Tongue (tissue), 2 donors: ENCODE results near the gene DCBLD2. TPM values are rescaled to one million over a fixed set of nuclear protein-coding genes. Genes with fewer than 3 reads are reported as not detected.

Experiments
- DNase-seq: peaks from one replicate; pipeline ENCODE4 v3.0.0-alpha.2; 2015
- total RNA-seq: library from RNA; depleted of rRNA; stranded (reverse); fragments of >200 nt; gene quantifications from one replicate; pipeline ENCODE4 v1.2.3, GENCODE V29; 2014

Gene DCBLD2
- total RNA-seq, result 42.6 TPM

- peak; percentile 99 for DNase-seq
These were observed at the start of gene DCBLD2 for GRCh38 chr3:98901392-98902350. TSS of gene DCBLD2 (minus strand) at chr3:98901695. CDS start at chr3:98901326, 369 bp downstream.

DNA sequence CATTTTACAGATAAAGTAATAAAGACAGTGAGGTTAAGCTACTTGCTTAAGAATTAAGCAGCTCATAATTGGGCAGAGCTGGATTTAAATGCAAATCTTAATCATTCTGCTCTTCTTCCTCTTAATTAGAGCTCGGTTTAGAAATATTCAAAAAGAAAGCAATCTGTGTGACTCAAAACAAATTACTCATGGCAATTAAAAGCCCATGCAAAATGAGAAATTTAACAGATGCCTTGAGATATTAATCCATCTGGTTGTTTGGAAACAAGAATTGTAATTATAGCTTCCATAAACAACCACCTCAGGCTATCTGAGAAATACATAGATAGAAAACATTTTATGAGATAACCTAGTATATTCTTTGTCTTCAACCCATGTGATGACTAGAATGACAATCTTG lies 44.2 kb upstream of the DCBLD2 start:
- DNase-seq, result no peak

- no peak for DNase-seq
These were observed 43.6 kb upstream of the DCBLD2 start for GRCh38 chr3:98945101-98945524.

GRCh38 chr3:98930413-98930812 lies 28.9 kb upstream of the DCBLD2 start:
- DNase-seq, result no peak

DNA sequence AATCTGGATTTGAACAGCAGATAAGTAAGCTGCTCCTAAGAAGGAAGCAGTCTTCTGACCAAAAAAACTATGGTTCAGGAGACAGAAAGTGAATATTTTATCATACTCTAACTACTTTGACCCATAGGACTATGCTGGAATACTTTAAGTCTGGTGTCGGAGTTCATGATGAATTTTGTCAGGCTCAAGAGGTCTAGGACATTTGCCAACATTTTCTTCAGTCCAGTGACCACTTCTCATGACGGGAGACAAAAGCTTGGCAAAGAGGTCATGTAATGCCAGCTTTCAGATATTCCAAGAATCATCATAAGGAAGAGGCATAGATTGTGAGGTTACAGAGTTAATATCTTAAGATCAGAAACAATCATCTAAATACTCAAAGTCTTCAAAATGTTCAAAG lies 20.5 kb upstream of the DCBLD2 start:
- no peak for DNase-seq

DNA sequence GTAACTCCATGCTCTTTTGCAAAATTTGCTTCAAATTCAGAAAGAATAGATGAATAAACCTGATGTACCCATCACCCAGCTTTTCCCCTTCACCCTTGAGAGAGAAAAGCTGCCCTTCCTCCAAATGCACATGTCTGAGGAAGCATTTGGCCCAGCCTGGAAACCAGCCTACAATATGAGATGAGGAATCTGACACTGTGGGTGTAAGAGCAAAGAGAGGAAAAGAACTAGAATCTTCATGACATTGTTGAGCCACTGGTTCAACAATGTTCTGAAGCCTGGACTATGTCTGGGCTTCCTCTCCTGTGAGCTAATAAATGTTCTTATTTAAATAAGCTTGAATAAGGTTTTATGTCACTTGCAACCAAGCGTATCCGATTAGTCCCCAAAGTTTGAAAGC lies 18.7 kb upstream of the DCBLD2 start:
- DNase-seq, result no peak

DNA sequence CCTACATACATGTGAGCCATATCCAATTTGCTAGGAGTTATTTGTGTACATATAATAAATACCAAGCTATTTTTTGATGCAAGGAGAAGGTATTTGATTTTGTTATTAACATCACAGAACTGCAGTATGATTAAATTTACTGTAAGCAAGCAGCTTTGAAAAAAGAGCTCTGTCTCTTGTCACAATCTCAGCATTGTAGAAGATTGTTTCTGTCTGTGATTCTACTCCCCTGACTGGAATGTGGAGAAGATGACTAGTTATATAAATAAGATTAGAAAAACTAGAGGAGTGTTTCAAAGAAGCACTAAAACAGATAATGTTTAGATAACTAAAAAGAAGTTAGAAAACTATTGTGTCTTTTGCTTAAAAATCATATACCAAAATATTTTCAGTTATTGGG lies 17.1 kb upstream of the DCBLD2 start:
- no peak for DNase-seq

GRCh38 chr3:98917608-98918007 lies 16.1 kb upstream of the DCBLD2 start:
- no peak for DNase-seq

DNA sequence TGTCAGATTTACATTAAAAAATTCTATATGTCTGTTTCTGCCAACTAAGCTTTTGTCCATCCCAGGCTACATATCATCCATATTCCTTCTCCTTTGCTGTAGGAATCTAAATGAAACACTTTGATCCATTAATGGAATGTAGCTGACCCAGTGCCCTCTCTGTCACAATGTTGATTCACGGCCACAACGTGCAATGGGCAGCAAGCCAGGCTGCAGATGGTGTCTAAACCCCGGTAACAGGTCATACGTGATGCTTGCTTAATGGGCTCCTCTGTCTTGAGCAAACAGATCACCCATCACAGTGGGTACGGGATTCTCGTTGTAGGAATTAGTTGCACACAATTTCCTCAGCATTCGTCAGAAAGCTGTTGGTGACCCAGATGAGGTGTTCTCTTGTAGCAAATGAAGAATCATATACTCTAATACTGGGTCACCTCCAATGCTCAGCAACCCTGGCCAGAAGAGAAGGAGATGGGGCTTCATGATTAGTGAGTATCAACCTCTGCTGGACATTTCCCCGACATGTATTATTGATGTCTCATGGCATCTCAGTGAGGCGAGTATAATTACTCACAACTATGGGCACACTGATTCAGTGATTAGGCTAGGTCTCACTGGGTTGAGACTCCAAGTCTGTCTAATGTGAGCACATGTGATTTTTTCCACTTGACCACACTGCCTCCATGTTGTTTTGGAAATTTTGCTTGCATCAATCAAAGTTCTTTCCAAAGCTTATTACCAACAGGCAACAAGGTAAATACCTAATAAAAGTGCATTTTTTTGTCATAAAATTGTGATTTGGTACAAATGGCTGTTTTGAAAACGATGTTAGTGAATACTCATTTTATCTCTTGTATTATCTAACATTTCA lies 12.9 kb upstream of the DCBLD2 start:
- no peak for DNase-seq

GRCh38 chr3:98912448-98912847 lies 11.0 kb upstream of the DCBLD2 start:
- DNase-seq, result no peak

DNA sequence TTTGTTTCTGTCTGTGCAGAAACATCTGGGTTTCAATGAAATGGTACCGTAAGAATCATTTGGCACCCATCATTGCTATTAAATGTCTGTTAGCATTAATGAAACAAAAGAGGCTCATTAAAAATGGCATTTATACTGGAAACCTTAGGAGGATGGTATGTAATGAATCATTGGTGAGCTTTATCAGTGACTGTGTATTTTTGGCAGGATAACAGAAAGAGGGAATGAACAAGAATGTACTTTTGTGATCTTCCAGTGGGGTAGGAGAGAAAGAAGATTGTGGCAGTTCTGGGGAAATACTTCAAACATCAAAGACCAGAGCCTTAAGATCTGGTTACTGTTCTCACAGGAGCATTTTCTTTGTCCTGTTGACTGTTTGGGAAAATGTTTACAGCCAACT lies 4.7 kb upstream of the DCBLD2 start:
- DNase-seq, result no peak

- no peak for DNase-seq
These were observed 2.4 kb upstream of the DCBLD2 start for GRCh38 chr3:98903705-98904481.

- no peak for DNase-seq
These were observed 1.6 kb upstream of the DCBLD2 start for GRCh38 chr3:98903099-98903498.

GRCh38 chr3:98902351-98902740 lies 851 bp upstream of the DCBLD2 start:
- no peak for DNase-seq

- DNase-seq, result peak; percentile 67
These were observed 440 bp downstream of the DCBLD2 start for GRCh38 chr3:98901119-98901391.

GRCh38 chr3:98900265-98901118 lies 1.0 kb downstream of the DCBLD2 start:
- no peak for DNase-seq

GRCh38 chr3:98897701-98898100 lies 3.8 kb downstream of the DCBLD2 start:
- DNase-seq, result no peak

- DNase-seq, result no peak
These were observed 6.5 kb downstream of the DCBLD2 start for GRCh38 chr3:98894791-98895576.

DNA sequence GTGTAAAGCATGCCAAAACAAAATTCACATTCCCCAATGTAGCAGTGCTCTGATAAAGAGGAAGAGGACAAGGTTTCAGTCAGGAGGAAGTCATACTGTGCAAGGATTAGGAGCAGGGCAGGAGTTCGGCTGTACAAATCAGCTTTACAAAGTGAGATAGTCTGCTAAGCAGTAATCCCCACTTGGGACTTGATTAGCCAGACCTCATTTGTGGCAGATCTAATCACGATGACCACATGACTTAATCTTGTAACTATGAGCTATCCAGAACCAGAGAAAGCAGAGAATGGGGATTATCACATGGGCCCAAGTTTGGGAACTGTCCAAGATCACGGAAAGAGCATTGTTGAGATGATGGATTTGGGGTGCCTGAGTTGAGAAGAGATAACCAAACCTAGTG lies 7.8 kb downstream of the DCBLD2 start:
- no peak for DNase-seq

DNA sequence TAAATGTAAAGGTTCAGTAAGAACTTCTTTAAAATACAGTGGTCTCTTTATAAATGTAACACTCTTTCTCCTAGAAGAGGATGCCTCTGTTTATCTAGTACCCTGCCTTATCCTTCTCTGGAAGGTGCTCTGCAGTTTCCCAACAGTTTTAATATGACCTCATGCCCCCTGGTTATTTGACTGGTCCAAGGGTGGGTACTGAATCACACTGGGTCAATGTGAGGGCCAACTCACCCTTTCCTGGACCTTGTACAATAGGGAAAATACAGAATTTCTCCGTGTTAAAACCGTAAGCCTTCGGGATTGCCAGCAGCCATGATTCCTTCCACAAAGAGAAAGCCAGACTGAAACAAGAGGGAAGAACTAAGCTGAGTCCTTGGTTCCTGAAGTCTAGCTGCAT lies 9.2 kb downstream of the DCBLD2 start:
- no peak for DNase-seq
